Measurements from ENCODE around the gene MRC2. TPM values are rescaled to one million over a fixed set of nuclear protein-coding genes. Genes with fewer than 3 reads are reported as not detected.

MRC2 gene
- total and polyA plus RNA-seq, 2 experiments from 2014 or later: 104 to 121 TPM

- no peaks in the 10 kb centered on the region for H3K79me2 ChIP-seq
- H2AFZ ChIP-seq: no peak overlapping the region
- no peaks in the 10 kb centered on the region for H4K20me1 ChIP-seq (ENCODE audit: insufficient read depth, poor library complexity, severe bottlenecking)
Measured at GRCh38 chr17:62671553-62671952, 44.1 kb downstream of the MRC2 start.

GRCh38 chr17:62672957-62673356 lies 45.5 kb downstream of the MRC2 start:
- H3K4me1 ChIP-seq (ENCODE audit: insufficient read depth): no peaks in the 10 kb centered on the region
- H3K4me3 ChIP-seq: no peak overlapping the region
- H3K36me3 ChIP-seq (replicated peaks; ENCODE audit: insufficient read depth, low read depth): no peaks in the 10 kb centered on the region
- no peaks in the 10 kb centered on the region for H3K27me3 ChIP-seq
- H2AFZ ChIP-seq: no peak overlapping the region
- no peaks in the 10 kb centered on the region for H3K79me2 ChIP-seq
- H3K4me2 ChIP-seq: no peak overlapping the region
- no peak overlapping the region for H3K27ac ChIP-seq
- no peak for DNase-seq (ENCODE audit: low spot score)
- H3K9me3 ChIP-seq (ENCODE audit: low read depth): no peaks in the 10 kb centered on the region
- 95% methylated on average over 4 of the region's 4 CpGs for WGBS (ENCODE audit: low lambda C conversion rate, missing lambda C conversion rate)
- H3K9me2 ChIP-seq (replicated peaks; ENCODE audit: insufficient read depth): no peaks in the 10 kb centered on the region
- H4K20me1 ChIP-seq (ENCODE audit: insufficient read depth, poor library complexity, severe bottlenecking): no peaks in the 10 kb centered on the region
- TF ChIP-seq EZH2phosphoT487 (IDR thresholded peaks at IDR 0.05; ENCODE audit: low read depth, severe bottlenecking, unreplicated experiment) (no peak), EZH2 (IDR thresholded peaks at IDR 0.05; ENCODE audit: borderline replicate concordance) (no peak), CTCF (IDR thresholded peaks at IDR 0.05; ENCODE audit: poor library complexity) (no peak)

More at GRCh38 chr17:62671553-62671952, 44.1 kb downstream of the MRC2 start:
- Histone ChIP-seq H3K27me3 (no peaks in the 10 kb centered on the region), H3K4me2 (no peak overlapping the region), H3K9me2 (replicated peaks; ENCODE audit: insufficient read depth) (no peaks in the 10 kb centered on the region), H3K9me3 (ENCODE audit: low read depth) (no peaks in the 10 kb centered on the region), H3K36me3 (replicated peaks; ENCODE audit: insufficient read depth, low read depth) (no peaks in the 10 kb centered on the region), H3K27ac (no peak overlapping the region), H3K4me1 (ENCODE audit: insufficient read depth) (no peaks in the 10 kb centered on the region), H3K4me3 (no peak overlapping the region)
- WGBS (ENCODE audit: low lambda C conversion rate, missing lambda C conversion rate): 83% methylated on average over 14 of the region's 14 CpGs
- TF ChIP-seq CTCF (IDR thresholded peaks at IDR 0.05; ENCODE audit: poor library complexity) (no peak), EZH2phosphoT487 (IDR thresholded peaks at IDR 0.05; ENCODE audit: low read depth, severe bottlenecking, unreplicated experiment) (no peak), EZH2 (IDR thresholded peaks at IDR 0.05; ENCODE audit: borderline replicate concordance) (no peak)
- DNase-seq (ENCODE audit: low spot score): no peak

GRCh38 chr17:62673614-62674362 lies 46.3 kb downstream of the MRC2 start:
- Histone ChIP-seq H3K9me2 (replicated peaks; ENCODE audit: insufficient read depth) (no peaks in the 10 kb centered on the region), H3K4me2 (no peak overlapping the region), H4K20me1 (ENCODE audit: insufficient read depth, poor library complexity, severe bottlenecking) (no peaks in the 10 kb centered on the region), H3K36me3 (replicated peaks; ENCODE audit: insufficient read depth, low read depth) (no peaks in the 10 kb centered on the region), H3K27ac (no peak overlapping the region), H3K4me3 (no peak overlapping the region), H3K79me2 (no peaks in the 10 kb centered on the region), H3K9me3 (ENCODE audit: low read depth) (no peaks in the 10 kb centered on the region), H3K27me3 (no peaks in the 10 kb centered on the region), H2AFZ (no peak overlapping the region), H3K4me1 (ENCODE audit: insufficient read depth) (no peaks in the 10 kb centered on the region)
- no peak for TF ChIP-seq EZH2 (IDR thresholded peaks at IDR 0.05; ENCODE audit: borderline replicate concordance)
- TF ChIP-seq CTCF (IDR thresholded peaks at IDR 0.05; ENCODE audit: poor library complexity): no peak
- no peak for TF ChIP-seq EZH2phosphoT487 (IDR thresholded peaks at IDR 0.05; ENCODE audit: low read depth, severe bottlenecking, unreplicated experiment)
- no peak for DNase-seq (ENCODE audit: low spot score)
- 90% methylated on average over 20 of the region's 20 CpGs for WGBS (ENCODE audit: low lambda C conversion rate, missing lambda C conversion rate)

Measured in hepatocyte (in vitro differentiated cells).